MG63 (cell line): ENCODE results near the gene DPP10. TPM values are rescaled to one million over a fixed set of nuclear protein-coding genes. Genes with fewer than 3 reads are reported as not detected.

Source experiments
- DNase-seq: peaks from one replicate; pipeline ENCODE4 v3.0.0-alpha.2; 2020
- H3K27me3 ChIP-seq: fragments of 250-450 bp; sonication (Bioruptor Pico); 2 replicates; pipeline ENCODE4 v1.5.1; 2020; ENCODE audit warnings: mild to moderate bottlenecking, moderate library complexity
- H3K36me3 ChIP-seq: fragments of 250-450 bp; sonication (Bioruptor Pico); 2 replicates; pipeline ENCODE4 v1.5.1; 2020; ENCODE audit warnings: mild to moderate bottlenecking, moderate library complexity
- H3K4me3 ChIP-seq: fragments of 250-450 bp; sonication (Bioruptor Pico); 2 replicates; pipeline ENCODE4 v1.5.1; 2020; ENCODE audit warnings: mild to moderate bottlenecking, moderate library complexity
- H3K9me3 ChIP-seq: fragments of 250-450 bp; sonication (Bioruptor Pico); 2 replicates; pipeline ENCODE4 v1.5.1; 2020; ENCODE audit warnings: mild to moderate bottlenecking, moderate library complexity
- total RNA-seq: library from RNA; depleted of rRNA; stranded (reverse); fragments of >200 nt; shearing (Covaris generic); gene quantifications from 2 replicates; pipeline ENCODE4 v1.2.3, GENCODE V29; 2014; ENCODE audit warnings: low replicate concordance

Gene DPP10
- total RNA-seq, 1 experiment from 2014 or later = 6.4 TPM

DNA sequence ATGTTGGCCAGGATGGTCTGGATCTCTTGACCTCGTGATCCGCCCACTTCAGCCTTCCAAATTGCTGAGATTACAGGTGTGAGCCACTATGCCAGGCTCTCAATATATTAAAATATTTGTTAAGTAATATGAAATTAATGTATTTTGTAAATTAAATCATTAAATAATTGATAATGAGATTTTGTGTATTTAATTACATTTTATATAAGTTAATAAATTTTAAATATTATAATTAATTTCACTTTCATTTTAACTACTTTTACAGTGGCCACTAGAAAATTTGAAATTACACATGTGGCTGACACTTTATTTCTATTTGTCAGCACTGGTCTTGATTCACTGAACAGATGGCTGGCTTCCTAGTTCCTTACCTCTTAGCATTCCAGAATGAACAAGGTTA, 102.6 kb downstream of the DPP10 start:
- Histone ChIP-seq H3K27me3 (no peaks in the 10 kb centered on the region), H3K36me3 (no peaks in the 10 kb centered on the region), H3K4me3 (no peak overlapping the region), H3K9me3 (no peaks in the 10 kb centered on the region)
- DNase-seq = no peak

DNA sequence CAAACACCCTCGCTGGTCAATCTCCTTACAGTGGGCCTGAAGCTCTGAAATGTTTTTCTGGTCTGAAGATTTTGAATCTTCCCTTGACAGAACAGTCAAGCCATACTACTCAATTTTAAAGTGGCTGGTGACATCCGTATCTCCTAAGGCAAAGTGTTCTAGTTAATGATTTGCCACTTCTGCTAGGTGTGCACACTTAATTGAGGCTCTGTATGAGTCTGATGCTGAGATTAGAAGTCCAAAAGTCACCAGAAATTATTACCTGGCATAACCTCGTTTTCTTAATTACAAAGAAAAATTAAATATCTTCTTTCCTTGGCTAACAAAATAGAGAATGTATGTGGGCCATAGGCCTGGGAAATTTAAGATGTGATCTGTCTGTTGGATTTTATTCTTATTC, 104.1 kb downstream of the DPP10 start:
- Histone ChIP-seq H3K9me3 (no peaks in the 10 kb centered on the region), H3K27me3 (no peaks in the 10 kb centered on the region), H3K36me3 (no peaks in the 10 kb centered on the region), H3K4me3 (no peak overlapping the region)
- DNase-seq = no peak

DNA sequence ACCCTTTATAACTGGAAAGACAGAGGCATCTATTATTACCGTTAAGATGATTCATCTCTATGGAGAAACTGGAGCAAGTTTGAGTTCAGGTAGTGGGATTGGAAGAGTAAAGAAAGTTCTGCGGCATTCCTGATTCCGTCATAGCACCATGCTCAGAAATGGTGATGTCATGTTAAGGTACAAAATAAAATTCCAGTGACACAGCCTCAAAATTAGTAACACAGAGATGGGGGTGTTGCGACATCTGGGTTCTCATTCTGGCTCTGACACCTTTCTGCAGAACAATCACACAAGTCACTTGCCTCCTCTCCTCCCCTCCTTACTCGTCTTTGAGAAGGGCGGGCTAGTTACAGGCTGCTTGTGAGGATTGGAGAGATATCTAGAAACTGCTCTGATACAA, 105.7 kb downstream of the DPP10 start:
- H3K27me3 ChIP-seq = no peaks in the 10 kb centered on the region; the same call in 1 of the 2 replicates
- no peaks in the 10 kb centered on the region for H3K9me3 ChIP-seq
- no peak for DNase-seq
- no peak overlapping the region for H3K4me3 ChIP-seq
- H3K36me3 ChIP-seq = no peaks in the 10 kb centered on the region

DNA sequence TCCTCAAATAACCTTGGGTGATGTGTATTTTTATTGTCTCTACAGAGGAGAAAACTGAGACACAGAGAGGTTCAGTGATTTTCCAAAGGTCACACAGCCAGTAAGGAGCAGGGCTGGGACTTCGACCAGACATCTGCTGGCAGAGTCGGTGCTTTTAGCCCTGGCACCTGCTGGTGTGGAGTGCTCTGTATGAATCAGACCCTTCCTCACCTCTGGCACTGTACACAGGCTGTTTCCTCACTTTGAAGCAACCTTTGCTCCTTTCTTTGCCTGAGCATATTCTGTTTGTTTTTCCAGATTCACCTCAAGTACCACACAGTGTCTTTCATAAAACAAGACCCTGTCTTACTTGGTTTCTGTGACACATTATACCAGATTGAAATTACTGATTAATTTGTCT, 107.9 kb downstream of the DPP10 start:
- Histone ChIP-seq H3K9me3 (no peaks in the 10 kb centered on the region), H3K27me3 (no peaks in the 10 kb centered on the region; the same call in 1 of the 2 replicates), H3K4me3 (no peak overlapping the region), H3K36me3 (no peaks in the 10 kb centered on the region)
- no peak for DNase-seq

DNA sequence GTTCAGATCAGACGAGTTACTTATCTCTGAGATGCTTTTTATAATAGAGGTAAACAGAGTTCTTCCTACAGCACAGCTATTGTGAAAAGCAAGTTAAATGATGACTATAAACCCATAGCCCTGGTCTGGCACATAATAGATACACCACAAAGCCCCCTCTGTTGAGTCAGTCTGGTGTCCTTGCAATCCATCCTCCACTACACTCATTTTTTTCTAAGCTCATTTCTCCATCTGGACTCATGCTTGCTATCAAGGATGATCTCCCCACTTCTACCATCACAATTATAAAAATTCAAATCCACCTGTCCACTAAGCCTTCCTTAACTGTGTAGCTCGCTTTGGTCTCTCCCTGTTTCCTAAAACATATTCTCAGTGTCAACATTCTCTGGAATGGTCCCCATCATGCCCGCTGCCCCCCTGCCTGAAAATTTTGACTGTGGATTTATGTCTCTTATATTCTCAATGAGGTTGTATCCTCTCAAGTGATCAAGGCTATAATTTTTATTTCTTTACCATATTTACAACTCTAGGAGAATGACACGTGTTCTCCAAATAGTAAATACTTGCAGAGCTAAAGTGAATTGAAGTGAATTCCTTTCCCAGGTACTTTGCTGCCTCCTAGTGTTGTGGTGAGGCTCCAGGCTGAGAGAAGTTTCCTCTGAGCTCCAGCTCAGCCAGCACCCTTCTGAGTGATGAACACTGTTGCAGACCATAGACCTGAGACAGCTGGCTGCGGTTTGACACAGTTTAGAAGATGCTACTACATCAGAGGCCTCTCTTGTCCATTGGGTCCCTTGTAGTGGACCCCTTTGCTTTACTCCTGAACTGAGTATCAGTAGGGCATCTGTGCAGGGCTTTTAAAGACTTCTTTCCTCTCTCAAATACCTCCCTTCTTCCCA, 108.7 kb downstream of the DPP10 start:
- Histone ChIP-seq H3K4me3 (no peak overlapping the region), H3K36me3 (no peaks in the 10 kb centered on the region), H3K27me3 (no peaks in the 10 kb centered on the region; the same call in 1 of the 2 replicates), H3K9me3 (no peaks in the 10 kb centered on the region)
- peak; percentile 20 for DNase-seq

DNA sequence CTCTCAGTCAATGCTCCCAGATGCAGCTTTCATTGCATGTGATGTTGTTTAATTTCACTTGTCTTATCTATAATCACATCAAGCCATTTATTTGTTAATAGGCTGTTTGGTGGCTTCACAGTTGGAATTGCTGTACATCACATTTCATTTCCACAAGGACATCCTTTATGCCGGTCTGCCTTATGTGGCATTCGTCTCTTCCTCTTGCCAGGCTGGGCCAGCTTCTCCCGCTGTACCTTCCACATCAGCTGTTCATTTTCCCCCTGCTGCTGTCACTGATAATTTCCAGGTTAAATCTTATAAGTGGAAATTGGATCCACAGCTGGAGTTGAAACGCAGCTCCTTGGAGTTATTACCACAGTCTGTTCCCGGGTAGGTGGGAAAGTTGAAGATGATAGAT, 110.6 kb downstream of the DPP10 start:
- no peak for DNase-seq
- Histone ChIP-seq H3K4me3 (no peak overlapping the region), H3K27me3 (no peaks in the 10 kb centered on the region; the same call in 1 of the 2 replicates), H3K36me3 (no peaks in the 10 kb centered on the region), H3K9me3 (no peaks in the 10 kb centered on the region)

DNA sequence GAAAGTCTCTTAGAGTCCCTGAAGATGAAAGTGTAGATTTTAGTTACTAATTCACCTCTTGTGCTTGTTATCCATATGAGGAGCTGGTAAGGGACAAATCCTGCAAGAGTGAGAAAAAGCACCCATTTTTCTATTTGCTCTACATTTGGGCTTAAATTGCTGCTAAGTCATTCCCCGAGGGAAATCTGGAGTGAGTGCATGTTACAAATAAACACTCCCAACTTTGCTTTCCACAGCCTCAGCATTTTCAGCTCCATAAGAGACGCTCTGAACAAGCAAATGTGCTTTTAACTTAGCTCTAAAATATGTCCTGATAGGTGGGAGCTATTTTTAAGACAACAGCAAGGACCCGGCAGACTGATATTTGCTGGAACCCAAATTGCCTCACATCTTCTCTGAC, 126.7 kb downstream of the DPP10 start:
- Histone ChIP-seq H3K27me3 (no peaks in the 10 kb centered on the region), H3K4me3 (no peak overlapping the region), H3K9me3 (no peaks in the 10 kb centered on the region), H3K36me3 (no peaks in the 10 kb centered on the region)
- DNase-seq = no peak

DNA sequence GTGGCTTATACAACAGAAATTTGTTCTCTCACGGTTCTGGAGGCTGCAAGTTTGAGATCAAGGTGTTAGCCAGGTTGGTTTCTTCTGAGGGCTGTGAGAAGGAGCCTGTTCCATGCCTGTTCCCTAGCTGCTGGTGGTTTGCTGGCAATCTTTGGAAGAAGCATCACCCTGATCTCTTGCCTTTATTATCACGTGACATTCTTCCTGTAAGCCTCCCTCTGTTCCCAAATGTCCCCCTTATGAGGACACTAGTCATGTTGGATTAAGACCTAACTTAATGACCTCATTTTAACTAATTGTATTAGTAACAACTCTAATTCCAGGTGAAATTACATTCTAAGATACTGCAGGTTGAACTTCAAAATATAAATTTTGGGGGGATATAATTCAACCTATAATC, 135.2 kb downstream of the DPP10 start:
- DNase-seq = no peak

DNA sequence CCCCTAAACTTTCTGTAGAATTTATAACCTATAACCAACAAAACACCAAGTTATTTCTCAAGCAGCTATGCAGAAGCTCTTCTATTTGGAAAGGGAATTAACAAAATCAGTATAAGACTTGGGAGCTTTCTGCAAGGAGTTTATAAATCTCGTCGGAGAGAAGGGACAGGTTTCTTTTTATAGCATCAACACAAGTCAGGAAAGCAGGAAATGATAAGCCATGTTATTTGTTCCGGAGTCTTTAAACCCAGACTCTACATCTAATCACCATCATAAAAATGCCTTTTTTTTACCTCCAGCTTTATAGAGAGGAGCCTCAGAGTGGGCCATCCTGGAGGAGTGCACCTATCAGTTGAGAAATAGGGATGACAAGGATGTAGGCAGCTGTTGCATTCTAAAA, 137.1 kb downstream of the DPP10 start:
- Histone ChIP-seq H3K27me3 (no peaks in the 10 kb centered on the region), H3K36me3 (no peaks in the 10 kb centered on the region), H3K9me3 (no peaks in the 10 kb centered on the region), H3K4me3 (no peak overlapping the region)
- DNase-seq = no peak

More for the DNA sequence above, 135.2 kb downstream of the DPP10 start:
- no peaks in the 10 kb centered on the region for H3K36me3 ChIP-seq
- H3K27me3 ChIP-seq = no peaks in the 10 kb centered on the region
- no peak overlapping the region for H3K4me3 ChIP-seq
- H3K9me3 ChIP-seq = no peaks in the 10 kb centered on the region

DNA sequence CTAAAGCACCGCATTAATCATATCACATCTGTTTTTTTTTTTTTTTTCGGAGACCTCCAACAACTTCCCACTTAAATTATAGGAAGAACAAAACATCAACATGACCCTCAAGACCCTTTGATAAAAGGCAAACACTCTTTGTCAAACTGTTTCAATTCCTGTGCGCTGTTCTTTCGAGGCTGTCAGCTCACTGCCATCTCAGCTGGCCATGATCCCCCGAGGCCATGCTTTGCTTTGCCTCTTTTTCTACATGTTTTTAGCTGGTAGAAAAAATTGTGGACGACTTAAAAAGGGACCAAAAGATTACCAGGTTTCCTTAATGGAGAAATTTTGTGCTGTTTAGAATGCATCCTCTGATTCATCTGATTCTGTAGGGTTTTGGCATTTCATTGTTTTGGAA, 138.2 kb downstream of the DPP10 start:
- DNase-seq = no peak
- Histone ChIP-seq H3K4me3 (no peak overlapping the region), H3K36me3 (no peaks in the 10 kb centered on the region), H3K27me3 (no peaks in the 10 kb centered on the region), H3K9me3 (no peaks in the 10 kb centered on the region)

DNA sequence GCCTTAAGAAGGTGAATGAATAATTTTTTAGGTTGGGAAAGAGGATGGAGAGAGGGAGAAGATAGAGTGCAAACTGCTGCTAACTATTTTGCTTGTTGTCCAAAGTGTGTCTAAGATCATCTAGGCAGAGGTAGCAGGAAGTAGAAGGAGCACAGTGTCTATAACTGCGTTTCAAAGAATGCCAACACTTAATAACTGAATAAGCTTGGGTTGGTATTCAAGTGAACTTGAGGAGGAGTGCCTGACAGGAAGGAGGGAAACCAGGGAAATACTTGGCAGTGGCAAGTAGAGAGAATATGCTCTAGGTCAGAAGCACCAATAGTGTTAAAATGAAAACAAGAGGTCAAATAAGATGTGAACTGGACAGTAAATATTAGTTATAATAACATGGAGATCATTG, 155.9 kb downstream of the DPP10 start:
- Histone ChIP-seq H3K4me3 (no peak overlapping the region), H3K9me3 (no peaks in the 10 kb centered on the region), H3K27me3 (no peaks in the 10 kb centered on the region), H3K36me3 (no peaks in the 10 kb centered on the region)
- no peak for DNase-seq

DNA sequence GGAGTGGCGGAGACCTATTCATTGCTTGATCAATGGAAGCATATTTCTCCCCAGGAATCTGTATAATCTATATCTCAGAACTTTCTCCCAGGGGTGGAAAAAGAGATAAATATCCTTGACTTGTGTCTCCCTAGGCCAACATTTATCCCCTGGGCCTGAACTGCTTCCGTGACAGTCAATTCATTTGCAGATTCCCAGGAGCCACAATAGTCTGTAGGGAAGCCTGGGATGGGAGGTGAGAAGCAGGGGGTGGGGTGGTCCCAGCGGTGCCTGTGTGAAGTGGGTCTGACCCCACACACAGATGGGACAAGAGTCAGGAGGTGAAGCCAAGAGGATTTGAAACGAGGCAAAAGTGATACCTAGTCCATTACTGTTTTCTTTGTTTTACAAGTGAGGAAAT, 166.8 kb downstream of the DPP10 start:
- Histone ChIP-seq H3K36me3 (no peaks in the 10 kb centered on the region), H3K9me3 (no peaks in the 10 kb centered on the region), H3K4me3 (no peak overlapping the region), H3K27me3 (no peaks in the 10 kb centered on the region; the same call in 1 of the 2 replicates)
- DNase-seq = no peak

DNA sequence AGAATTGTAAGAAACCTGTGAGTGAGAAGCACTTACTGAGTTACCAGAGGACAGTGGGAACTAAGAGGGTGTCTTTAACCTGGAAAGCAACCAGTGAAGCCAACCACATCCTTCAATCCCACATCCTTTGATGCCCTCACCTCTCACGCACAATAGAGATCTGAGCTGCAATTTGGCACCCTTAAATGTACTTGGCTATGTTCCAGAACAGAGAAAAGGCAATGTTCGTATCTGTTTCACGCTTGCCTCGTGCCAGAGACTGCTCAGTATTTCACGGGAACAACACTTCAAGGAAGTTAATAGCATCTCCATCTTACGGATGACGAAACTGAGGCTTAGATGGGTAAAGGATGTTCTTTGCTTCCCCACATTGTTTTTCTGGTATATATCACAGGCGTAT, 167.4 kb downstream of the DPP10 start:
- peaks cover 3% of the 10 kb centered on the region; the same call in 1 of the 2 replicates for H3K27me3 ChIP-seq
- H3K9me3 ChIP-seq = no peaks in the 10 kb centered on the region
- no peaks in the 10 kb centered on the region for H3K36me3 ChIP-seq
- no peak overlapping the region for H3K4me3 ChIP-seq
- no peak for DNase-seq

DNA sequence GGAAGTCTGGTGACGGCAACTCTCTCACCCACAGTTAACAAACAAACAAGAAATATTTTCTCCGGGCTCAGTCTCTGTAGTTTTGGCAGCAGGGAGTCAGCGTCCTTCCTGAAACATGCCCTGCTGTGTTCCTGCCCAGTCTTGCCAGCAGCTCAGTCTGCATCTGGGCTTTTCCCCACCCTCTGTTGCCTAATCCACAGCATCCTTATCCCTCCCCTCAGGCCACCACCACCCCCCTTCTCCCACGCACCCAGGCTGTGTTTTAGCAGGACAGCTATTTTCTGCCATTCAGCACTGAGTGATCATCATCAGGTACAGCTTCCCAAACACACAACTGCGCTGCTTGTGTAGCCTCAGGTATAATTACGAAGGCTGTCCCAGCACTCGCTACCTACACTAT, 168.2 kb downstream of the DPP10 start:
- H3K27me3 ChIP-seq = peaks cover 3% of the 10 kb centered on the region; the same call in 1 of the 2 replicates
- H3K36me3 ChIP-seq = no peaks in the 10 kb centered on the region
- no peaks in the 10 kb centered on the region for H3K9me3 ChIP-seq
- H3K4me3 ChIP-seq = no peak overlapping the region
- DNase-seq = peak; percentile 53

DNA sequence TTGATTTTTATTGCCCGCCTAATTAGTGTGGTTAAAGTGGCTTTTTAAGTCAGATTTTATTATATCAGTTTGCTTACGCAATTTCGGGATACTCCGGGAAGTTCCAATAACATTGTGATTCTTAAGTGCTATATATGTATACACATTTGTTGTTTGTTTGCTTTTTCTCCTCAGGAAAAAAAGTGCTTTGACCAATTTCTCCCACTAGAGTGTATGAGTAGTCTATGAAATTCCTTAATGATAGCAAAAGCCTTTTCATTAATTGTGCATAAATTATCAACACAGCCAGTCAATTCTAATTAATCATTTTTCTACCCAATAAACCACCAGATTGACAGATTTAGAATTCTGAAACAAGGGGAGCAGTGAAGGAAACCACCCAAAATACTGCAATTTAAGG, 172.2 kb downstream of the DPP10 start:
- no peak for DNase-seq
- no peaks in the 10 kb centered on the region for H3K36me3 ChIP-seq
- H3K9me3 ChIP-seq = no peaks in the 10 kb centered on the region
- H3K4me3 ChIP-seq = no peak overlapping the region
- H3K27me3 ChIP-seq = peaks cover 3% of the 10 kb centered on the region; the same call in 1 of the 2 replicates

DNA sequence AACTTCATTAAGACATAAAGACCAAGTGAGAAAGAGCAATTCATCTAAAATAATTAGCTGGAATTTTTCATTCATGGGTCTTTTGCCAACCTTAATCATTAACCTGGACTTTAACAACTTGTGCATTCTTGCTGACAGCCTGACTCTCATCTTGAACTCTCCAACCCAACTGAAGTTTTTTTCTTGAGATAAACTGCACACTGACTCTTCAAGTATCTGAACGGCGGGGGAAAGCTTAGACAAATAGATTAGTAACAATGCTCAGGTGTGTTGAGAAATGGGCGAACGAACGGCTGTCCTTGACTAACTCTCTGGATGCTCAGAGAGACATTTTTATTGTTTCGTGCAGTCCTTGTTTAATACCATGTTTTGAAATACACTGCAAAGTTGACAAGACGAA, 186.0 kb downstream of the DPP10 start:
- DNase-seq = no peak
- Histone ChIP-seq H3K4me3 (no peak overlapping the region), H3K36me3 (no peaks in the 10 kb centered on the region), H3K9me3 (peaks cover 1% of the 10 kb centered on the region; the same call in 1 of the 2 replicates), H3K27me3 (no peaks in the 10 kb centered on the region)

DNA sequence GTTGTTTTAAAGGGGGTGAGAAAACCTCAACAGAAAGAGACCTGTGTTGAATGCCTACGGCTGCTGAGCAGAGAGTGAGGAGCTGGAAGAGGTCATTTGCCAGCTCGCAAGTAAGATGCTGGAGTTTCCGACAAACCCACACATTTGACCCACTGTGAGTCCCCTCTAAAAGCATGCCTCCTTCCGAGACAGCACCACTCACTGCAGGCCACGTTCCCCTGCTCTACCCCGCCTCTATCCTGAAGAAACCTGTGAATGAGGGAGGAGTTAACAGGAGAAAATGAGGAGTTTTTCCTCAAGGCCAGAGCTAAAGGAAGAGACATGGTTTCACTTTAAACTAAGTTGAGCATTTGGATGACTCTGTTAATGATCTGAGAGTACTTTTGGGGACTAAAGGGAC, 188.7 kb downstream of the DPP10 start:
- no peak overlapping the region for H3K4me3 ChIP-seq
- no peak for DNase-seq
- H3K9me3 ChIP-seq = peaks cover 1% of the 10 kb centered on the region; the same call in 1 of the 2 replicates
- H3K36me3 ChIP-seq = no peaks in the 10 kb centered on the region
- H3K27me3 ChIP-seq = no peaks in the 10 kb centered on the region; the same call in 1 of the 2 replicates

DNA sequence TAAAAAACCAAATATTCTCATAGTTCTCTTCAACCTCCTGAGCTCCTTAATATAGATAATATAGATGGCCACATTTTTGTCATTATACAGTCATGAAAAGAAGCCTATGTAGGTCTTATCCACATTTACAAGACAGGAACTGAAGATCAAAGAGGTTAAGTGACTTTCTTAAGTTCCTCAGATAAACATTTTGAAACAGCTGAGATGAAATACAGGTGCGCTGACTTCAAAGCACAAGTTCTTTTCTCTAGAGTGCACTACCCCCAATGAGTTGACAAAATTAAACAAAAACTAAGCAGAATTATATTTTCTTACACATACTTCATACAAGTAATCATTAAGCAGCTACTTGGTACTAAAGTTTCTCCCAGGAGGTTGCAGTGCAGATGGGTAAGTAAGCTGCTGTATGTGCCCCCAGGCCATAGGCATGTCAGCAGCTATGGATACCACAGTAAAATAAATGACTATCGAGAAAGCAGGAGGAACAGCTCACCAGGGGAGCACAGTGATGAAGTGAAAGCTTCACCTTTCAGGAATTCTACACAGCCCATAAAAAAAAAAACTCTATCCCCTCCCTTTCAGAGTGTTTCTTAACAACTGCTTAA, 199.8 kb downstream of the DPP10 start:
- Histone ChIP-seq H3K27me3 (no peaks in the 10 kb centered on the region), H3K36me3 (no peaks in the 10 kb centered on the region), H3K9me3 (peaks cover 4% of the 10 kb centered on the region; the same call in 1 of the 2 replicates), H3K4me3 (no peak overlapping the region)
- DNase-seq = no peak
